Activated CD8-positive, alpha-beta T cell treated with anti-CD3 and anti-CD28 coated beads, Interleukin-2, amount 10 ng/mL, durations not matched to agents 7 days and 5 days (primary cell): Measurements from ENCODE around the gene MPPED2. TPM values are rescaled to one million over a fixed set of nuclear protein-coding genes. Genes with fewer than 3 reads are reported as not detected.

Source experiments
- ATAC-seq: fragments of 150-1000 bp; cut with Tn5 transposase; one replicate; pipeline ENCODE4 v1.10.0; 2021; ENCODE audit warnings: moderate library complexity
- CTCF ChIA-PET: fragments of 350-600 bp; sonication (Branson Sonifier 250); formaldehyde crosslinking; loops from one replicate; lab custom pipeline; 2021; ENCODE audit warnings: antibody characterized with exemption; lab: Charles Lee
- POLR2A ChIA-PET: fragments of 350-600 bp; sonication (Branson Sonifier 250); formaldehyde crosslinking; loops from one replicate; lab custom pipeline; 2021; ENCODE audit warnings: antibody characterized with exemption; lab: Charles Lee
- DNase-seq: peaks from one replicate; pipeline ENCODE4 v3.0.0-alpha.2; 2020
- H3K27ac Mint-ChIP-seq: one replicate; pipeline ENCODE4 v1.8.0; 2021; ENCODE audit warnings: mild to moderate bottlenecking, mixed read lengths
- H3K27me3 Mint-ChIP-seq: one replicate; pipeline ENCODE4 v1.8.0; 2021; ENCODE audit warnings: low read depth, mixed read lengths
- H3K36me3 Mint-ChIP-seq: one replicate; pipeline ENCODE4 v1.8.0; 2021; ENCODE audit warnings: low read depth, mixed read lengths
- H3K4me1 Mint-ChIP-seq: one replicate; pipeline ENCODE4 v1.8.0; 2021; ENCODE audit warnings: low read depth, mixed read lengths
- H3K4me3 Mint-ChIP-seq: one replicate; pipeline ENCODE4 v1.8.0; 2021; ENCODE audit warnings: mild to moderate bottlenecking, mixed read lengths
- H3K9me3 Mint-ChIP-seq: one replicate; pipeline ENCODE4 v1.8.0; 2022; ENCODE audit warnings: mixed read lengths; ENCODE audit not compliant: insufficient read depth
- total RNA-seq, 2 experiments: library from RNA; stranded (reverse); gene quantifications; one replicate each; pipeline ENCODE4 v1.2.3, GENCODE V29; 2021

MPPED2 gene
- total RNA-seq, 2 experiments from 2014 or later, result not detected

DNA sequence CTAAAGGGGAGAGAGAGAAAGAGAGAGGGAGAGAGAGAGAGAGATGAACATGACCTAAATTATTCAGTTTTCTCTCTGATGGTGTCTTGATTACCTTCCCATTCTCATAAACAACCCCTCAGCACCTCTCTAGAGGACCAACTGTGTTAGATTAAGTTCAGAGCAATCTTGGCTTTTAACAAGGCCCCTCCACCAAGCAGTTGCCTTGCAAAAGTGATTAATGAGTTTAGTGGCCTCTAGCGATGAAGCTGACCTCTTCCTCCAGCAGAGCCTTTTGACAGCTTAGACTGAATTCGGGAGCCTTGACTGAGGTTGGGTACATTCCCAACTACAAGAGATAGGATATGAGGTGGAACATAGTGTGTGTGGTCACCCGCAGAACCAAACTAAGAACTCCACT is 197.2 kb downstream of the MPPED2 start:
- ChIA-PET CTCF (no interaction called here), POLR2A (no interaction called here)
- no peak for ATAC-seq
- Mint-ChIP-seq H3K4me3 (no peak overlapping the region), H3K36me3 (no peaks in the 10 kb centered on the region), H3K9me3 (no peaks in the 10 kb centered on the region), H3K27ac (no peak overlapping the region), H3K4me1 (no peaks in the 10 kb centered on the region), H3K27me3 (peaks cover 2% of the 10 kb centered on the region)
- no peak for DNase-seq

DNA sequence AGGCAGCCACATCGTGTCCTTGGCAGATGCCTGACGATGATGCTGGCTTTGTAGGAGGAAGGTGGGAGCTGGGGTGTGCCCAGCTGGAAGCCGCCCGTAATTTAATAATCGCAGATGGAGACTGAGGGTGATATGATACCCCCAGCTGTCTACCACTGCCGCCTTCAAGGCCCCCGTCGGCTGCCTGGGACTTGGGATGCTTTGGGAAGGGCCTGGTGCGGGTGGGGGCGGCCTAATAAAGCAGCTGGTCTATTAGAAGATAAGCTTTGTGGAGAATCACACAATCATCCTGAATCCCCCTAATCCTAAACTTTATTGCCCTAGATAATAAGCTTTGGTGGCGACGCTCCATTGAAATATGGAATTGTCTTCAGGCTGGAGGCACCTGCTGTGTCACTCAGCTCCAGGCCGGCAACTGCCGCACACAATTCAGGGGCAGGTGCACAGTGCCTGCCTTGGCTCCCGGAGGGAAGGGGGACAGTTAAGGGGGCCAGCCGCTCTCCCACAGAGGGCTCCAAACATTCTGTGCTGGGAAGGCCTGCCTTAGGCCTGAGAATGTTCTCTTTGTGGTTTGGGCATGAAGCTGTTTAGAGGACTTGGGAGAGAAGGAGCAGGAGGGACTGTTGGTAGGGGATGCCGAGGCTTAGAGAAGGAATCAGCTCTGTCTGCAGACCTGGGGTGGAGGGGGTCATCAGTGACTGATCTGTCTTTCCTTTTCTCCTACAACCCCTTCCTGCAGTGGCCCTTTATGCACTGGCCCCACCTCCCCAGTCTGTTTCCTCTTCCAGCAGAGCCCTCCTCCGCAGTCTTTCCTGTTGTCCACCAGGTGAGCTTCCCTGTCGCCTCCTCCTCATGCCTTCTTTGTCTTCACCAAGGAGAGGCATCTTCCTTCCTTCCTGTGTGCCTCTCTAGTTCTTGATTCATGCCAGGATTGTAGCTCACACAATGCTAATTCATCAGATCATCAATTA is 198.0 kb downstream of the MPPED2 start:
- CTCF ChIA-PET, result no interaction called here

DNA sequence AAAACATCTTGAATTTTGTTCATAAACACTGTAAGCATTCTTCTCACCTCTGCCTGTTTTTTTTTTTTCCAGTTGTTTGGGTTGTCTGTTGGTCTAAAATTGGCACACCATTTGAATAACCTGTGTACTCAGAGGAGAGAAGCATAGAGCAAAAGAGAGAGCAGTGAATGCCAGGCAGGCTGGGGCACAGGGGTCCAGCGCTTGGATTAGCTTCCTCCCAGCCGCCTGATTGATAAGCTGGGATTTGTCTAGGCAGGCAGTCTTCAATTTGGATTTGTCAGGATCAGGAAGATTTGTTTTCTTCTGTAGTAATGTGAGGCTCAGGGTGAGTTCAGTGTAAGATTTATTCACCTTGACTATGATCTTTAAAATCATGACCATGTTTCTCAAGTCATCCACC is 204.3 kb downstream of the MPPED2 start:
- ChIA-PET CTCF (no interaction called here), POLR2A (no interaction called here)
- no peak for ATAC-seq
- H3K36me3 Mint-ChIP-seq, result no peaks in the 10 kb centered on the region
- no peaks in the 10 kb centered on the region for H3K4me1 Mint-ChIP-seq
- H3K9me3 Mint-ChIP-seq, result no peaks in the 10 kb centered on the region
- H3K4me3 Mint-ChIP-seq, result no peak overlapping the region
- no peak for DNase-seq
- H3K27ac Mint-ChIP-seq, result no peak overlapping the region
- H3K27me3 Mint-ChIP-seq, result peaks cover 7% of the 10 kb centered on the region

More for the DNA sequence above, 198.0 kb downstream of the MPPED2 start:
- POLR2A ChIA-PET, result no interaction called here
- Mint-ChIP-seq H3K27ac (no peak overlapping the region), H3K4me1 (no peaks in the 10 kb centered on the region), H3K27me3 (peaks cover 2% of the 10 kb centered on the region), H3K36me3 (no peaks in the 10 kb centered on the region), H3K9me3 (no peaks in the 10 kb centered on the region), H3K4me3 (no peak overlapping the region)
- no peak for ATAC-seq
- no peak for DNase-seq

DNA sequence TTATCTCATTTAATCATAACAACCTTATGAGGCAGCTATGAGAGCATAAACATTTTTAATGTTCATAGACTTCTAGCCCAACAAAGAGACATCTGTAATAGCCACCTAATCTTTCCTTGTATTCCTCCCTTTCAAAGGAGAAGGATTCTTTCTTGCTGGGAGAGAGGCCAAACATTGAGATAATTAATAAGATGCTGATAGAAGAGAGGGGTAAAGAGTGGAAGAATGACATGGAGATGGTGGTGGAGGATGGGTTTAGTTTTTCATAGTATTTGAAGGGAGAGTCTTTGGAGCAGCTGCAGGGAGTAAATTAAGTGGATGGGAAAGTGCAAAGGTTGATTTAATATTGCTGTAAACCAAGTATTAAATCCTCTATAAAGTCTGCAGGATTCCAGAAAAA is 205.3 kb downstream of the MPPED2 start:
- Mint-ChIP-seq H3K27me3 (peaks cover 7% of the 10 kb centered on the region), H3K4me1 (no peaks in the 10 kb centered on the region), H3K36me3 (no peaks in the 10 kb centered on the region), H3K27ac (no peak overlapping the region), H3K9me3 (no peaks in the 10 kb centered on the region), H3K4me3 (no peak overlapping the region)
- CTCF ChIA-PET, result no interaction called here
- ATAC-seq (no peak), DNase-seq (no peak)
- POLR2A ChIA-PET, result no interaction called here

DNA sequence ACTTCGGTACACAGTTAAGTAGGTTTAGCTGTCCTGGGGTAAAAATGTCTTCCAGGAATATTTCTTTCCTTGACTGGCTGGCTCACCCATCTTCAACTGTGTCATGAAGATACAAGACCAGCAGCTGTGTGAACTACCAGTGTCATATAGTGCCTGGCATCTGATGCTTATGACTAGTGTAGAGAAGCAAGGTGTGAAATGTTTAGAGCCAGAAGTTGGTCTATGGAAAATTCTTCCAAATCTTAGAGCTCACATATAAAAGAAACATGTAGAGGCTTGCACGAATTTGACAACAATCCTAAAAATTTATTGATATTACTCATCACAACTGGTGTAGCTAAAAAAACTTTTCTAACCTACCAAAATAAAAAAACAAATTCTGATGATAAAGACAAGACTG is 208.8 kb downstream of the MPPED2 start:
- ATAC-seq (no peak), DNase-seq (no peak)
- no peaks in the 10 kb centered on the region for H3K9me3 Mint-ChIP-seq
- H3K27ac Mint-ChIP-seq, result no peak overlapping the region
- ChIA-PET POLR2A (no interaction called here), CTCF (interaction anchor here (0.8 kb wide), 1 partner anchor 12 kb away, joined by 3 read pairs; no protein-coding TSS in a partner anchor)
- H3K4me3 Mint-ChIP-seq, result no peak overlapping the region
- H3K36me3 Mint-ChIP-seq, result no peaks in the 10 kb centered on the region
- H3K27me3 Mint-ChIP-seq, result peaks cover 7% of the 10 kb centered on the region
- no peaks in the 10 kb centered on the region for H3K4me1 Mint-ChIP-seq

DNA sequence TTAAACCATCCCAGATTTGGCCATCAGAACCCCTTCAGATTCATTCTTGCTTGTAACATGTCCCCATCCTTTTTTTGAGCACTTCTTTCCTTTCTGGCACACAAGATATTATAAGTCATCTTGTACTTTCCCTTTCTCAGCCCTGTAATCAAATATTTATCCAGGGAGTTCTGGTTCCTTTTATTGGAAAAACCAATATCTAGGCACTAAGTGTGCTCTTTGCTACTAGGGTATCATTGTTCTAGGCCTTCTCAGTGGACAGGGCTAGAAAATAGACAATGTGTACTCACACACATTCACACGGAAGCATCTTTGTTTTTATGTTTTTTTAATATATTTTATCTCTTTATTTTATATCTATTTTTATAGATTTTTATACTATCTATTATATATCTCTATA is 216.0 kb downstream of the MPPED2 start:
- H3K9me3 Mint-ChIP-seq, result no peaks in the 10 kb centered on the region
- CTCF ChIA-PET, result no interaction called here
- ATAC-seq (no peak), DNase-seq (no peak)
- H3K27ac Mint-ChIP-seq, result no peak overlapping the region
- POLR2A ChIA-PET, result no interaction called here
- H3K36me3 Mint-ChIP-seq, result no peaks in the 10 kb centered on the region
- H3K4me3 Mint-ChIP-seq, result no peak overlapping the region
- peaks cover 7% of the 10 kb centered on the region for H3K27me3 Mint-ChIP-seq
- no peaks in the 10 kb centered on the region for H3K4me1 Mint-ChIP-seq

DNA sequence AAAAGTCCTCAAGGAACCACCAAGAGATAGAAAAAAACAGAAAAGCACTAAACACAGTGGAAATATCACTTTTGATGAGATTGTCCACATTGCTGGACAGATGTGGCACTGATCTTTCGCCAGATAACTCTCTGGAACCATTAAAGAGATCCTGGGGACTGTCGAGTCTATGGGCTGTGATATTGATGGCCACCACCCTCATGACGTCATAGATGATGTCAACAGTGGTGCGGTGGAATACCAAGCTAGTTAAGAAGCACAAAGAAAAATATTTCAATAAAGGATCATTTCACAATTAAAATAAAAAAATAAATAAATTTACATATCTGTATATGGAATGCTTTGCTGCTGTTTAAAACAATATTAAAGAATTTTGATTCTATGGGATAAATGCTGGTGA is 217.8 kb downstream of the MPPED2 start:
- no peak for DNase-seq
- Mint-ChIP-seq H3K4me1 (no peaks in the 10 kb centered on the region), H3K4me3 (no peak overlapping the region), H3K27ac (no peak overlapping the region), H3K9me3 (no peaks in the 10 kb centered on the region), H3K36me3 (no peaks in the 10 kb centered on the region), H3K27me3 (peaks cover 7% of the 10 kb centered on the region)
- ATAC-seq, result no peak
- CTCF ChIA-PET, result no interaction called here
- POLR2A ChIA-PET, result no interaction called here

DNA sequence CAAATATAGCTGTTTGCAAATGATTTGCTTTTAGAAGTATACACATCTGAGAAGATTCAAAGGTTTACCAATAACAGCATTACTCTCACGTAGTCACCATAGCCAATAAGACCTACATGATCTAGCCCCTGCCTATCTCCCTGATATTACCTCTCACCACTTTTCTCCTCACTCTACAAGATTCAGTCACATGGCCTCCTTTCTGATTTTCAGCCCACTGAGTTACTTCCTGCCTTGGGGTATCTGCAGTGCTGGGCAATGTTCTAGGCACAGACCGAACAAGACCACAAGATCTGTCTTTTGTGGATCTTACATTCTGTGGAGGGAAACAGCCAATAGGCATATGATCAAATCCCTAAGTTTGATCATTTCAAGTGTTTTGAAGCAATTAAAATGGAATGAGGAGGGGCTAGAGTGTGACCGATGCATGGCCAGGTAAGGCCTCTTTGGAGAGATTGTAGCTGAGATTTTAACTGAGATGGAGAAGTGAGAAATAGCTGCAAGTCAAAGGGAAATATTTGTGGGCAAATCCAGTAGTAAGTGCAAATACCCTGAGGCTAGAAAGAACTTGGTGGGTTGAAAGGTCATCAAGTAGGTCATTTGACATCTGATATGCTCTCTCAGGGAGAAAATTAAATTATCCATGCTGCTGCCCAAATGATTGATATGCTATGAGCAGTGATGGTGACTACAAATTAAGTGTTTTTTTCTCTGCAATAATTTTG is 220.2 kb downstream of the MPPED2 start:
- ATAC-seq (no peak), DNase-seq (no peak)
- Mint-ChIP-seq H3K9me3 (no peaks in the 10 kb centered on the region), H3K36me3 (no peaks in the 10 kb centered on the region), H3K4me1 (no peaks in the 10 kb centered on the region), H3K27ac (no peak overlapping the region), H3K4me3 (no peak overlapping the region), H3K27me3 (peaks cover 7% of the 10 kb centered on the region)
- CTCF ChIA-PET, result interaction anchor here (1.1 kb wide), 1 partner anchor 11 kb away, joined by 3 read pairs; no protein-coding TSS in a partner anchor
- POLR2A ChIA-PET, result no interaction called here

DNA sequence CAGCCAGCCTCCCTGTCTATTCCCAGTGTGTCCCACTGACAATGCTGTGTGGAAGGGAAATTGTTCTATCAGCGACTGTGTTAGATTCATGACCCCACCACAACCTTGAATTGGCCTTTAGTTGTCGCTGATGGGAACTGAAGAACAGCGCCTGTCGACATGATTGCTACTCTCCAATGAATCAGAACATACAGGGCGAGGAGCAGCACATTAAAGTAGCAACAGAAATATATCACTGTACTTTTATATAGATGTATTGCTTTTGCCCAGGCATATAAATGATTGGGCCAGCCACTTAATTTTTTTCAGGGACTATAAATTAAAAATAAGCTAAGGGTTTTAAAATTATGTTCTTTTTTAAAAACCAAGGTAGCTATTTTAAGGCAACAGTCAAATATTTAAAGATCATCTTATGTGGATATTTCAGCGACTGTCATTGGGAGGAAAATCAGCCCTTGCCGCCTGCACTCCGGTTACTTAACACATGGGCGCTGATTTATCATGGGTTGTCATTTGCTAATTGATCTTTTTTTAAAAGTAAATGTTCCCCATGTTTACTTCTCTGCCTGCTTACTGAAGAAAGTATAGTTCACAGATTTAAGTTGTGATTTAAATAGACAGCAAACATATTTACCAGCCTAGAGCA is 221.2 kb downstream of the MPPED2 start:
- Mint-ChIP-seq H3K9me3 (no peaks in the 10 kb centered on the region), H3K4me3 (no peak overlapping the region), H3K36me3 (no peaks in the 10 kb centered on the region), H3K4me1 (no peaks in the 10 kb centered on the region), H3K27me3 (peaks cover 7% of the 10 kb centered on the region), H3K27ac (no peak overlapping the region)
- CTCF ChIA-PET, result interaction anchor here (1.1 kb wide), 1 partner anchor 12 kb away, joined by 3 read pairs; no protein-coding TSS in a partner anchor
- ATAC-seq (no peak), DNase-seq (no peak)
- POLR2A ChIA-PET, result no interaction called here

DNA sequence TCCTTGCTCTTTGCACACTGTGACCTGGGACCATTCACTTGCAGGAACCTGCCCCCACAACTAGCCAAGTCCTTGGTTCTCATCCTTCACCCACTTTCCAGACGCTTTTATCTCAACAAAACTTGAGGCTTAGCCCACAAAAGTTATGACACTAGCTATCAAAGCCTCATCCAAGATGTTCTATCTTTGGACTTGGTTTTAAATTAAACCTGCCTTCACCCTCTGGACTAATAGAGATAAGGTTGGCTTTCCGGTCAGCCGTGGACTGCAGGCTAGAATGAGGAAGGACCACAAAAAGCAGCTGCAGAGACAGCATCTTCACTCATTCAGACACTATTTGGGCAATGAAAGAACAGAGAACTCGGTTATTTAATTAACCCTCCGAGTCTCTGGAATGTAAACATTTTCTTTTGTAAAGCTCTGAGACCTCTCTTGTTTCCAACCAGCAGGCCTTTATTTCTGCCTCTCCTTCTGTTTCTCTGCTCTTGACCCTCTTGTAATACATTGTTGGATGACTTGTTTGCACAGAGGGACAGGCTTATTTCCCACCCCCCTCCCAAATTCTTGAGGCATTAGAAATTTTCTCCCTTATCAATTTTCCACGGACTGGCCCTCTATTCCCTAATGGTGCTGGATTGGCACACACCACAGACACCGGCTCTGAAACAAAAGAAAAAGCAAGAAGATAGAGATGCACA is 221.9 kb downstream of the MPPED2 start:
- H3K27ac Mint-ChIP-seq, result no peak overlapping the region
- ChIA-PET POLR2A (no interaction called here), CTCF (no interaction called here)
- H3K27me3 Mint-ChIP-seq, result peaks cover 4% of the 10 kb centered on the region
- no peaks in the 10 kb centered on the region for H3K36me3 Mint-ChIP-seq
- DNase-seq, result no peak
- no peaks in the 10 kb centered on the region for H3K9me3 Mint-ChIP-seq
- no peaks in the 10 kb centered on the region for H3K4me1 Mint-ChIP-seq
- no peak for ATAC-seq
- H3K4me3 Mint-ChIP-seq, result no peak overlapping the region

DNA sequence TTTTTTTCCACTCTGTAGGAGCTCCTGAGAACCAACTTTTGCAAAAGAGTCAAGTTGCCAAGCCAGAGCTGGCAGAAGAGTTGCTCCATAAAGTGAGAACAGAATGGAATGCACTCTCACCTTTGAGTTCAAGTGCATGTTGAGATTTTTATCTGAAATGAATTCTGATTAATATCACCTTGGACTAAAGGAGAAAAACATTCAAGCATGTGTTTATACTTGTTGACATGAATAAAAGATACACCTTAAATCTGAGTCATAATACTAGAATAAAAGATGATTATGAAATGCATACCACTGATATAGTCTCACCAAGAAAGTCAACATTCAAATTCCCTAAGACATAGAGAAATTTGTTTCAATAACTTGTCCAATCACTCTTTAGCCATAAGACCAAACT is 225.4 kb downstream of the MPPED2 start:
- no peak overlapping the region for H3K27ac Mint-ChIP-seq
- peaks cover 6% of the 10 kb centered on the region for H3K27me3 Mint-ChIP-seq
- ChIA-PET CTCF (no interaction called here), POLR2A (no interaction called here)
- DNase-seq, result no peak
- ATAC-seq, result no peak
- H3K4me1 Mint-ChIP-seq, result no peaks in the 10 kb centered on the region
- H3K4me3 Mint-ChIP-seq, result no peak overlapping the region
- H3K9me3 Mint-ChIP-seq, result no peaks in the 10 kb centered on the region
- H3K36me3 Mint-ChIP-seq, result no peaks in the 10 kb centered on the region
